ENCODE data around the gene PDLIM3. TPM values are rescaled to one million over a fixed set of nuclear protein-coding genes. Genes with fewer than 3 reads are reported as not detected.

Gene PDLIM3
- total and polyA plus RNA-seq, 2 of the 13 experiments (the other 11 are each of a cell fraction or from before 2014, with no cell fraction given): 5.9 to 14.0 TPM

GRCh38 chr4:185514182-185514697, 21.1 kb downstream of the PDLIM3 start:
- WGBS (ENCODE audit: low lambda C conversion rate): 36% methylated on average over 17 of the region's 17 CpGs
- FAIRE-seq (peak; percentile 18), DNase-seq (ENCODE audit: low spot score) (no peak), ATAC-seq (peak; percentile 68)
- H2AFZ ChIP-seq (ENCODE audit: low read length): no peak overlapping the region
- no peak overlapping the region; the same call in 1 of the 2 replicates for H3K9ac ChIP-seq (ENCODE audit: insufficient read depth, low read depth, low read length)
- BruUV-seq (replicated peaks): no TSS peak
- H3K9me3 ChIP-seq (ENCODE audit: low read length): no peaks in the 10 kb centered on the region
- no peaks in the 10 kb centered on the region for H4K20me1 ChIP-seq (ENCODE audit: insufficient read depth, low read length)
- H3K79me2 ChIP-seq (ENCODE audit: insufficient read depth, low read length): no peaks in the 10 kb centered on the region
- H3K4me2 ChIP-seq (ENCODE audit: low read depth, low read length): peak overlapping the region; percentile 69
- POLR2A ChIA-PET: interaction anchor here (1.2 to 1.5 kb wide), 6 partner anchors 10 to 53 kb away, joined by 3 to 8 read pairs (median 4); partner anchors contain the start of gene PDLIM3
- no peaks in the 10 kb centered on the region for H3K27me3 ChIP-seq (ENCODE audit: control insufficient read depth in 1 of 2, insufficient read depth in 2 of 2, low read length in 2 of 2)
- CTCF ChIA-PET (ENCODE audit: low intra/inter-chr PET ratio, low total read pairs): no interaction called here
- H3K4me3 ChIP-seq (replicated peaks in 1 of 3; ENCODE audit: insufficient read depth in 1 of 3, low read depth in 2 of 3, low read length in 3 of 3): peak overlapping the region in 2 of 3 experiments; percentile 19 to 24; a peak in 2 of 6 replicates
- in situ Hi-C loops (cut with HindIII; ENCODE audit: extremely low pct_ligation_motif_present, low pct_unique_long_range_greater_than_20kb): loop anchor here (10.0 kb wide), 1 partner anchor 81 kb away; no protein-coding TSS in a partner anchor
- peak overlapping the region; percentile 59 for H3K27ac ChIP-seq (ENCODE audit: extremely low read length, insufficient read depth, low read length)
- peaks cover 22% of the 10 kb centered on the region for H3K4me1 ChIP-seq (ENCODE audit: insufficient read depth, low read length)
- intact Hi-C loops (cut with micrococcal nuclease; ENCODE audit: unreplicated experiment): loop anchor here (5.0 kb wide), 1 partner anchor 42 kb away; the partner anchor contains the start of gene CCDC110
- no peaks in the 10 kb centered on the region for H3K36me3 ChIP-seq (replicated peaks in 1 of 2; ENCODE audit: control insufficient read depth in 1 of 2, insufficient read depth in 2 of 2, low read length in 2 of 2)
- TF ChIP-seq NFATC3 (CRISPR knock-in tag; IDR thresholded peaks at IDR 0.05) (no peak), CHCHD3 (CRISPR knock-in tag; IDR thresholded peaks at IDR 0.05) (no peak), ZNF816 (CRISPR knock-in tag; IDR thresholded peaks at IDR 0.05; ENCODE audit: borderline replicate concordance) (no peak), KDM6A (CRISPR knock-in tag; IDR thresholded peaks at IDR 0.05; ENCODE audit: low read depth) (no peak), SMAD3 (CRISPR knock-in tag; IDR thresholded peaks at IDR 0.05) (0 out of 2 replicates have a peak, but pooled peaks have one; percentile 5), SP2 (CRISPR knock-in tag; IDR thresholded peaks at IDR 0.05) (no peak), ZBTB33 (CRISPR knock-in tag; IDR thresholded peaks at IDR 0.05) (peak; percentile 91), HNRNPLL (IDR thresholded peaks at IDR 0.05; ENCODE audit: low read depth, low read length, poor library complexity, severe bottlenecking) (no peak), ZNF33B (CRISPR knock-in tag; IDR thresholded peaks at IDR 0.05) (no peak), ZNF367 (CRISPR knock-in tag; IDR thresholded peaks at IDR 0.05; ENCODE audit: borderline replicate concordance) (no peak), HOMEZ (CRISPR knock-in tag; IDR thresholded peaks at IDR 0.05; ENCODE audit: low read depth) (0 out of 2 replicates have a peak, but pooled peaks have one; percentile 4), ZMYM4 (CRISPR knock-in tag; IDR thresholded peaks at IDR 0.05) (0 out of 2 replicates have a peak, but pooled peaks have one; percentile 16), MAFF (IDR thresholded peaks at IDR 0.05; ENCODE audit: low read depth, low read length) (no peak), ZMAT5 (CRISPR knock-in tag; IDR thresholded peaks at IDR 0.05; ENCODE audit: borderline replicate concordance, low read depth) (no peak), HNF1B (CRISPR knock-in tag; IDR thresholded peaks at IDR 0.05) (no peak), DMTF1 (CRISPR knock-in tag; IDR thresholded peaks at IDR 0.05) (no peak), POGZ (CRISPR knock-in tag; IDR thresholded peaks at IDR 0.05) (no peak)
